Hypothalamus (tissue), 51 donors: ENCODE measurements around the gene GAL3ST1.
"Not testable (repeated sequence)": the region's sequence is repeated elsewhere in the genome, so short reads cannot be mapped to it uniquely, and the experiment has no call there.

Experiments
- DNase-seq, 51 donors: peaks; one replicate each; lab custom pipeline; 2025; lab: John Stamatoyannopoulos, UW

Gene GAL3ST1

DNA sequence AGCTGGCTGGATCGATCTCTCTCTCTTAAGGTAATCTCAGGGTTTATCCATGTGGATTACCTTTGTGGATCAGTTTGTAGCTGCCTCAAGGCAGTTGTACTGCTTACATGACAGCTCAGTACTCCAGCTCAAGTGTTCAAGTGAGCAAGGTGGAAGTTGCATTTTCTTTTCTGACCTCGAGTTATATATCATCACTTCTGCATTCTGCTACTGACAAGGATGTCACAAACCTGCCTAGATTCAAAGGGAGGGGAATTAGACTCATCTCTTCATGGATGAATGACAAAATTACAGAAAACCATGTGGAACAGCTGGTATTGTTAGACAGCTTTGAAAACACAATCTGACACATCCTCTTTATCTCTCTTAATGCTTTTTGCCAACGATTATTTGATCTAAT is 26.5 kb upstream of the GAL3ST1 start:
- DNase-seq = no peak

DNA sequence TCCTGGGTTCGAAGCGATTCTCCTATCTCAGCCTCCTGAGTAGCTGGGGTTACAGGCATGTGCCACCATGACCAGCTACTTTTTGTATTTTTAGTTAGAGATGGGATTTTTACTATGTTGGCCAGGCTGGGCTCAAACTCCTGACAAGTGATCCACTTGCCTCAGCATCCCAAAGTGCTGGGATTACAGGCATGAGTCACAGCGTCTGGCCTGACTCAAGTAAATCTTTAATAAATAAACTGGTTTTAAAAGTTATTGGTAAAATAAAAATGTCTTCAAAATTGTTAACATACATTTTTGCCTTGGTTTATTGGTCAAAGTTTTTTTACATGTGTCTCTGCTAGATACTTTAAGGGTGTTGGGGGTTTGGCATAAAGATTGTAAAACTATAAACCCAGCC is 24.5 kb upstream of the GAL3ST1 start:
- DNase-seq = no peak

GRCh38 chr22:30596886-30597285 is 22.4 kb upstream of the GAL3ST1 start:
- DNase-seq = no peak

- no peak for DNase-seq
Observed at GRCh38 chr22:30596199-30596598, 21.7 kb upstream of the GAL3ST1 start.

GRCh38 chr22:30592360-30592713 is 17.9 kb upstream of the GAL3ST1 start:
- DNase-seq = not testable (repeated sequence)

DNA sequence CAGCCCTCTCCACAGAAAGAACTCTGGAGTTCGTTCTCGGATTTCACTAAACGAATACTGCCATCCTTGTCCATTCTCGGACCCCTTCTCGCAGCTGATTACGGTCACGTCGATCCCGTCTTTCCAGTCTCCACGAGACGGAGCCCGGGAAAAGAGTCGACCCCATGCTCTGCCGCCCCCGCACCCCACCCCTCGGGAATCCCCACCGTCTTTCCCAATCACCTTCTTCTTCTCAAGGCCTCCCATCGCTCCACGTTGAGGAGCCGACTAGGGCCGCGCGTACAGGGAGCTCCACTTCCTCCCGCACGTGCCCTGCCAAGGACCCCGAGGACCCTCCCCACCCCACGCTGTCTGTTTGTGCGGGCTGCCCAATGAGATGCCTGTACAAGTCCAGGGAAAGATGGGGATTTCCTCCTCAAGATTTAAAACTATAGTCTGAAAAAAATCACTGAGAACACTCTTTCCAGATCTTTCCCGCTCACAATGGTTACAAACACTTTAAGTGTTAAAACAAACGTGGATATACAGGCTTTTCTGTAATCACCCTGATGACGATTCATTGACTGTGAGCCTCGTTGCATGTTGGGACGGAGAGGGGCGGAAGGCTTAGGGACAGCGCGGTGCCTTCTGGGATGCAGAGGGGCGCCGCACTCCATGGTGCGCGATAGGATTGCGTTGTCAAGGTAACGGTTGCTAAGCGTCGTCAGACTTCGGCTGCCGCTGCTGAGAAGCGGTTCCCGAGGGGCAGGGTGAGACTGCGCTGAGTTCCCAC is 17.3 kb upstream of the GAL3ST1 start, which contains the start of gene PES1:
TSS of gene PES1 (minus strand) at position 323 of the 772 bp plus-strand sequence. CDS start at position 246, 77 bp downstream.
- peak; percentile 40 to 99 (median 88) for DNase-seq

GRCh38 chr22:30591191-30591587 is 16.7 kb upstream of the GAL3ST1 start:
- no peak for DNase-seq

DNA sequence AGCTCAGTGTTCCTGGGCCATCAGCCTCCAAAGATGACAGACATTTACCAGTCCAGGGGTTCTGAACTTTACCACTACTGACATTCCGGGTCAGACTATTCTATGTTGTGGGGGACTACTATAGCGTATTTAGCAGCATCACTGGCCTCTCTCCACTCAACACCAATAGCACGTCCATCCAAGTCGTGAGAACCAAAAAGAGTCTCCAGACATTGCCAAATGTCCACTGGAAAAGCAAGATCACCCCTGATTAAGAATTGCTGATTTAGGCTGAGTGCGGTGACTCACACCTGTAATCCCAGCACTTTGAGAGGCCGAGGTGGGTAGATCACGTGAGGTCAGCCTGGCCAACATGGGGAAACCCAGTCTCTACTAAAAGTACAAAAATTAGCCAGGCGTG is 11.9 kb upstream of the GAL3ST1 start:
- no peak for DNase-seq

GRCh38 chr22:30584441-30584840 is 10.0 kb upstream of the GAL3ST1 start:
- no peak for DNase-seq

DNA sequence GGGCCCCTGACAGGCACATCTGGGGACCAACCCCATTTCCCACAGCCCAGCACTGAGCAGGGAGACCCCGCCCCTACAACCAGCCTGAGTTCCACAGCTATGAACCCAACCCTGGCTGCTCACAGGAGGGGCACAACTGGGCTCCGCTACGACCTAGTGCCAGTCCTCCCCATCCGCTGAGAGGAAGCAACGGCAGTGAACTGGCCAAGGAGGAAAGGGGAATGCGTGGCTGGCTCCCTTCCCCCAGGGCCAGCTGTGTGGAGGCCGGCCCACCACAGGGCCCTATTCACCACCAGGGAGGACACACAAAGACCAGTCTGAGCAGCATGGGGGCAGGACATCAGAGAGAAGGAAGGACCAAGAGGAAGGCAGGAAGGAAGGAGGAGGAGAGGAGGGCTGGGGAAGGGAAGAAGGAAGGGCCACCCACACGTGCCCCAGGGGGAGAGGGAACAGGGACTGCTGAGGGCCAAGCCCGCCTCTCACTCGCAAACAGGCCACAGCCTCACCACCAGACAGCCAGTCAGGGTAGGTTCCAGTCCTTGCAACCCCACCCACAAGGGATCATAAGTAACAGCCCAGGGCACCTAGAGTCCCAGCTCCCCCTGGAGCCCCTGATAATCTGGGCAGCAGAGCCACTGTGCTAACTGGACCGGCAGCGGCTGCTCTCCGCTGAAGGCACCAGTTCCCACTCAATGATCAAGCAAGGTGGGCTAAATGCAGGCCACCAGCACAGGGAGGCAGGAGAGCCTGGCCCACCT is 8.5 kb upstream of the GAL3ST1 start:
- DNase-seq = peak in 30 of 51 donors; percentile 9 to 63 (median 36)

DNA sequence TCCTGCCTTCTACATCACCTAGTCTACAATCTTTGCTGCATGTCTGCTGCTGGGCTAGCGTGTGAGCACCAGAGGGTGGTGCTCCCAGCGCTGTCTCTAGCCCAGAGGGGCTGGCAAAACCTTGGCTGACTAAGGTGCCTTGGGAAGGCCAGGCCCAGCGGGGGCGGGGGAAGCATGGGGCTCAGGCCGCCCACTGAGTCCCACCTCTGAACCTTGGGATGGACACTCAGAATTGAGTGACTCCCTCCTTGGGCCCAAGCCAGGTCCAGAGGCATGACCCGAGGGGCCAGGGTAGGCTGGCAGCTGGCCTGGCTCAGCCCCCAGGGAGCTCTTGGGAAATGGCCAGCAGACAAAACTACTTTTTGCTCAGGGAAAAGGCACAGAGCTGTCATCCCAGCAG is 7.6 kb upstream of the GAL3ST1 start:
- DNase-seq = no peak

DNA sequence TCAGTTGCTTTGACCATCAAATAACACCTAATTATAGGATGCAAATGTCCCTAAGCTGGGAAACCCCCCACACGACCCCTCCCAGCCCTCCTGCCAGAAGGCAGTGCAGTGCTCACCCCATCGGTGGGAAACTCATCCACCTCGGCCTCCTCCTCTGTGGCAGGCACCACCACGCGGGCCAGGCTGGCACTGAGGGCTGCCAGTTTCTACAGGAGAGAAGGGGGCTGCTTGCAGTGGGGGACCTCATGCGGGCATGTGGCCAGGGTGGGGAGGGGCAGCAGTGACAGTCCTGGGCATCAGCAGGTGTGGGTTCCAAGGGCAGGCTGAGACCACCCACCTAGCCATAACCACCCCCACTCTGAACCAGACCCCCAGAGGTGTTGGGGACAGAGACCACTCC is 6.4 kb upstream of the GAL3ST1 start:
- DNase-seq = no peak

DNA sequence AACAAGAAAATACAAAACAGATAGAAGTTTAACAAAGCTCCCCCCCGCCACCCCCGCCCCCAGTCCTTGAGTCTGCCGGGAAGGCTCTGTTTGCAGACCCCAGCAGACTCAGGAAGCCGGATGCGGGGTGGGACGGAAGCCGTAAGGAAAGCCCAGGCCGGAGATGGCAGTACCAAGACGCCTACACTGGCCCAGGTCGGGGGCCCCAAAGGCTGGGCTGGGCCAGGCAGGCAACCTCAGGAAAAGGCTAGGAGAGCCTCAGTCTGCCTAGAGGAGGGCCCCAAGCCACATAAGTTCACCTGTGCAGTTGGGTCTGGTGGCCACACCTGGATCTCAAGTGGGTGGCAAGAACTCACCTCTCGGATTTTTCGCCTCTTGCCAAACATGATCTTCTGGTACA is 4.0 kb upstream of the GAL3ST1 start:
- no peak for DNase-seq

GRCh38 chr22:30575859-30576258 is 1.4 kb upstream of the GAL3ST1 start:
- DNase-seq = no peak

- DNase-seq = peak in 35 of 51 donors; percentile 22 to 86 (median 50)
Observed at GRCh38 chr22:30574997-30575671, 669 bp upstream of the GAL3ST1 start.

- peak in 9 of 51 donors; percentile 7 to 36 (median 25) for DNase-seq
Observed at GRCh38 chr22:30573594-30574094, 821 bp downstream of the GAL3ST1 start.

GRCh38 chr22:30572840-30573593 is 1.4 kb downstream of the GAL3ST1 start:
- DNase-seq = peak in 42 of 51 donors; percentile 7 to 79 (median 43)

DNA sequence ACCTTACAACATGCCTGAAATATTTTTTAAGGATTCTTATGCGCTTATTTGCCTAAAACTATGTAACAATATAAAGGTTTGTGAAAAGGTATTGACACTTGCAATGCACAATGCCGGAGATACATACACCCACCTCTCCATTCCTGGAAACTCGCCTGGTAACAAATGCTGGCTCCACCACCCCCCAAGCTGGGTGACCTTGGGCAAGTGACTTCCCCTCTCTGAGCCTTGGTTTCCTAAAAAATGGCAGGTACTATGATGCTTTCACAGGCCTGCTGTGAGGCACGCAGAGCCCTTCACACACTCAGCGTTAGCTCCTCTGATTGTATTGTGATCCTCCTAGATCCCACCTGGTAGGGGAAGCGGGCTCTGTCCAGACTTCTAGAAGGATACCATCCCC is 2.3 kb downstream of the GAL3ST1 start:
- peak in 1 of 51 donors; percentile 19 for DNase-seq

- no peak for DNase-seq
Observed at GRCh38 chr22:30569674-30570202, 4.7 kb downstream of the GAL3ST1 start.

GRCh38 chr22:30568137-30568805 is 6.2 kb downstream of the GAL3ST1 start:
- no peak for DNase-seq
